Parathyroid adenoma (tissue), 2 donors: Measurements from ENCODE around the gene MYO5C.

Source experiments
- H2AFZ ChIP-seq: fragments of 300-600 bp; sonication (generic); one replicate; pipeline ENCODE4 v1.7.0; 2017; ENCODE audit warnings: antibody characterized with exemption, mild to moderate bottlenecking
- H3K27ac ChIP-seq: fragments of 300-600 bp; sonication (generic); one replicate; pipeline ENCODE4 v1.7.0; 2017
- H3K27me3 ChIP-seq: fragments of 300-600 bp; sonication (generic); one replicate; pipeline ENCODE4 v1.7.0; 2017; ENCODE audit warnings: low read length; ENCODE audit not compliant: control insufficient read depth, insufficient read depth
- H3K36me3 ChIP-seq: fragments of 300-600 bp; sonication (generic); one replicate; pipeline ENCODE4 v1.7.0; 2017; ENCODE audit warnings: low read length; ENCODE audit not compliant: control insufficient read depth, insufficient read depth
- H3K4me1 ChIP-seq: fragments of 300-600 bp; sonication (generic); one replicate; pipeline ENCODE4 v1.7.0; 2017; ENCODE audit warnings: control low read depth
- H3K4me2 ChIP-seq: fragments of 300-600 bp; sonication (generic); one replicate; pipeline ENCODE4 v1.7.0; 2017; ENCODE audit warnings: low read length
- H3K4me3 ChIP-seq: fragments of 300-600 bp; sonication (generic); one replicate; pipeline ENCODE4 v1.7.0; 2017; ENCODE audit warnings: low read depth, low read length
- H3K79me2 ChIP-seq: fragments of 300-600 bp; sonication (generic); one replicate; pipeline ENCODE4 v1.7.0; 2017; ENCODE audit warnings: control low read depth
- H3K9ac ChIP-seq: fragments of 300-600 bp; sonication (generic); one replicate; pipeline ENCODE4 v1.7.0; 2017; ENCODE audit warnings: mild to moderate bottlenecking
- H3K9me3 ChIP-seq: fragments of 300-600 bp; sonication (generic); one replicate; pipeline ENCODE4 v1.7.0; 2017; ENCODE audit warnings: low read length; ENCODE audit not compliant: control insufficient read depth
- TF ChIP-seq, protein P1 (sequence below): fragments of 300-600 bp; sonication (generic); IDR thresholded peaks from one replicate; pipeline ENCODE4 v1.7.0; 2017; ENCODE audit warnings: antibody characterized with exemption, mild to moderate bottlenecking
- donor health status: primary hyperparathyroidism.

Gene MYO5C

DNA sequence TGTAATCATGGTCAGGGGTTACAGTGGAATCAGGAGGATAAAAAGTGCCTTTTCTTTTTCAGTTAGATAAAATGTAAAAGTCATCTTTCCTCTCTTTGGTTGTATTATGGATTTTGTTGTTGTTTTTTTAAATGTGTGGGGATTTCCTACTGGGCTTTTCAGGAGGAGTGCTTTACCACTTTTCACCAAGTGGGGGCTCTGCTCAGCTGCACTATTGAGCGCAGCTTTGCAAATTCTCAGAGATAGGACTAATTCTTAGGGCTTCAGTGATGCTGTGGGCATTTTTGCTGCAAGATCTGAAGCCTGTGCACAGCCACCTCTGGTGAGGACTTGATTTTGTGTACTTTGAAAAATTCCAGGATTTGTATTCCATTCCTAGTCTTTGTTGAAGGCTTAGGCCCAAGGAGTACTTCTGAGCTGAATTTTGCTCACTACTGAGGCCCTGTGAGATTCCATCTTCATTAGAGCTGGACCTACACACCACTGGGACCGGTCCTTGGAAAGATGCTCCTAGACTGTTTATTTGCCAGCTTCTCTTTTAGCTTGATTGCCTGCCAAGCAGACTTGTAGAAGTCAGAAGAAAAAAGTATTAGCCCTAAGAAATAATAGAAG is 111.9 kb downstream of the MYO5C start:
- no peak overlapping the region for H3K4me3 ChIP-seq
- no peaks in the 10 kb centered on the region for H3K27me3 ChIP-seq
- no peak overlapping the region for H3K4me2 ChIP-seq
- no peak overlapping the region for H2AFZ ChIP-seq
- H3K9me3 ChIP-seq = no peaks in the 10 kb centered on the region
- H3K9ac ChIP-seq = no peak overlapping the region
- H3K27ac ChIP-seq = no peak overlapping the region
- TF ChIP-seq, protein P1, sequence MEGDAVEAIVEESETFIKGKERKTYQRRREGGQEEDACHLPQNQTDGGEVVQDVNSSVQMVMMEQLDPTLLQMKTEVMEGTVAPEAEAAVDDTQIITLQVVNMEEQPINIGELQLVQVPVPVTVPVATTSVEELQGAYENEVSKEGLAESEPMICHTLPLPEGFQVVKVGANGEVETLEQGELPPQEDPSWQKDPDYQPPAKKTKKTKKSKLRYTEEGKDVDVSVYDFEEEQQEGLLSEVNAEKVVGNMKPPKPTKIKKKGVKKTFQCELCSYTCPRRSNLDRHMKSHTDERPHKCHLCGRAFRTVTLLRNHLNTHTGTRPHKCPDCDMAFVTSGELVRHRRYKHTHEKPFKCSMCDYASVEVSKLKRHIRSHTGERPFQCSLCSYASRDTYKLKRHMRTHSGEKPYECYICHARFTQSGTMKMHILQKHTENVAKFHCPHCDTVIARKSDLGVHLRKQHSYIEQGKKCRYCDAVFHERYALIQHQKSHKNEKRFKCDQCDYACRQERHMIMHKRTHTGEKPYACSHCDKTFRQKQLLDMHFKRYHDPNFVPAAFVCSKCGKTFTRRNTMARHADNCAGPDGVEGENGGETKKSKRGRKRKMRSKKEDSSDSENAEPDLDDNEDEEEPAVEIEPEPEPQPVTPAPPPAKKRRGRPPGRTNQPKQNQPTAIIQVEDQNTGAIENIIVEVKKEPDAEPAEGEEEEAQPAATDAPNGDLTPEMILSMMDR = peak; percentile 13
- H3K4me1 ChIP-seq = no peaks in the 10 kb centered on the region
- H3K36me3 ChIP-seq = no peaks in the 10 kb centered on the region
- H3K79me2 ChIP-seq = no peaks in the 10 kb centered on the region

- Histone ChIP-seq H3K4me2 (no peak overlapping the region), H2AFZ (no peak overlapping the region), H3K9me3 (no peaks in the 10 kb centered on the region), H3K9ac (no peak overlapping the region), H3K36me3 (no peaks in the 10 kb centered on the region), H3K4me3 (no peak overlapping the region), H3K4me1 (no peaks in the 10 kb centered on the region), H3K79me2 (no peaks in the 10 kb centered on the region), H3K27me3 (no peaks in the 10 kb centered on the region), H3K27ac (no peak overlapping the region)
- TF ChIP-seq, protein P1 = no peak
These were observed 113.4 kb downstream of the MYO5C start for GRCh38 chr15:52181938-52182780.

DNA sequence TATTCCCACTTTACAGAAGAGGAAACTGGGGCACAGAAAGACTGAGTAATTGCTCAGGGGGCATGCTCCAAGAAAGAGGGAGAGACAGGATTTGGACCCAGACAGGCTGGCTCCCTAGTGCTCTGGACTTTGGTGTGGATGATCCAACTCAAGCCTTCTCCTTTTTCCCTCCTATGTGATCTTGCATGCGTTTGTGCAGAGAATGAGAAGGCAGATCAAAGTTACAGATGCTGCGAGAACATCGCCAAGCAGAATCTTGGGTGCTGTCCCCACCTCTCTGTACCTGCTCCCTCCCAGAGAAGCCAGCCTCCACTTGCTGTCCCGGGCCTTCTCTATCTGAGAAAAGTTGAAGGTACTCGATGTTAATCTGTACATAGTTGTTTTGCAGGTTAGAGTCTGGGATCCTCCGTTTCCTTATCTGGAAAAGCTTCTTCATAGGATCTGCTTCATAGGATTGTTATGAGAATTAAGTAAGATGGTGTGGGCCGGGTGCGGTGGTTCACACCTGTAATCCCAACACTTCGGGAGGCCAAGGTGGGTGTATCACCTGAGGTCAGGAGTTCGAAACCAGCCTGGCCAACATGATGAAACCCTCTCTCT is 114.7 kb downstream of the MYO5C start:
- Histone ChIP-seq H3K79me2 (no peaks in the 10 kb centered on the region), H2AFZ (no peak overlapping the region), H3K27me3 (no peaks in the 10 kb centered on the region), H3K36me3 (no peaks in the 10 kb centered on the region), H3K4me1 (no peaks in the 10 kb centered on the region), H3K9me3 (no peaks in the 10 kb centered on the region), H3K9ac (no peak overlapping the region), H3K4me2 (no peak overlapping the region), H3K4me3 (no peak overlapping the region), H3K27ac (no peak overlapping the region)
- TF ChIP-seq, protein P1 = no peak

GRCh38 chr15:52180196-52180835 is 115.3 kb downstream of the MYO5C start:
- Histone ChIP-seq H3K9me3 (no peaks in the 10 kb centered on the region), H3K27ac (peak overlapping the region; percentile 72), H3K4me2 (peak overlapping the region; percentile 84), H3K79me2 (no peaks in the 10 kb centered on the region), H3K27me3 (no peaks in the 10 kb centered on the region), H2AFZ (peak overlapping the region; percentile 99), H3K36me3 (no peaks in the 10 kb centered on the region), H3K9ac (peak overlapping the region; percentile 46), H3K4me3 (peak overlapping the region; percentile 72), H3K4me1 (no peaks in the 10 kb centered on the region)
- TF ChIP-seq, protein P1 = no peak
